ENCODE results near the gene TSPAN17.

Gene TSPAN17

GRCh38 chr5:176660860-176661641, 13.8 kb downstream of the TSPAN17 start:
- Histone ChIP-seq H3K27ac (ENCODE audit: low read depth, low read length, poor library complexity, severe bottlenecking) (no peak overlapping the region), H3K9me3 (ENCODE audit: low read length) (no peaks in the 10 kb centered on the region), H3K9ac (ENCODE audit: low read length) (no peak overlapping the region), H3K27me3 (ENCODE audit: insufficient read depth, low read length) (peaks cover 3% of the 10 kb centered on the region; the same call in 1 of the 2 replicates), H3K4me3 (ENCODE audit: low read depth, low read length, poor library complexity, severe bottlenecking) (no peak overlapping the region), H3K36me3 (ENCODE audit: insufficient read depth, low read length) (no peaks in the 10 kb centered on the region), H3K4me1 (ENCODE audit: insufficient read depth, low read length, severe bottlenecking) (no peaks in the 10 kb centered on the region), H3F3A (ENCODE audit: insufficient read depth, low read length) (no peaks in the 10 kb centered on the region), H3K4me2 (ENCODE audit: low read length) (no peak overlapping the region), H2AFZ (ENCODE audit: low read length) (no peak overlapping the region), H3K9me2 (ENCODE audit: low read depth, low read length) (no peaks in the 10 kb centered on the region), H4K20me1 (ENCODE audit: insufficient read depth, low read length) (no peaks in the 10 kb centered on the region), H3K79me2 (ENCODE audit: insufficient read depth, low read length) (no peaks in the 10 kb centered on the region)
- TF ChIP-seq EZH2 (IDR thresholded peaks at IDR 0.05; ENCODE audit: borderline replicate concordance, low read length) (no peak), CTCF (IDR thresholded peaks at IDR 0.05; ENCODE audit: low read length) (peak; percentile 94)

GRCh38 chr5:176661676-176662075, 14.4 kb downstream of the TSPAN17 start:
- no peaks in the 10 kb centered on the region for H3K9me2 ChIP-seq (ENCODE audit: low read depth, low read length)
- H3K9ac ChIP-seq (ENCODE audit: low read length): no peak overlapping the region
- H3K27me3 ChIP-seq (ENCODE audit: insufficient read depth, low read length): peaks cover 3% of the 10 kb centered on the region; the same call in 1 of the 2 replicates
- H3K9me3 ChIP-seq (ENCODE audit: low read length): no peaks in the 10 kb centered on the region
- H4K20me1 ChIP-seq (ENCODE audit: insufficient read depth, low read length): no peaks in the 10 kb centered on the region
- no peak overlapping the region for H3K4me2 ChIP-seq (ENCODE audit: low read length)
- H3K4me3 ChIP-seq (ENCODE audit: low read depth, low read length, poor library complexity, severe bottlenecking): no peak overlapping the region
- H3K27ac ChIP-seq (ENCODE audit: low read depth, low read length, poor library complexity, severe bottlenecking): no peak overlapping the region
- TF ChIP-seq EZH2 (IDR thresholded peaks at IDR 0.05; ENCODE audit: borderline replicate concordance, low read length): no peak
- TF ChIP-seq CTCF (IDR thresholded peaks at IDR 0.05; ENCODE audit: low read length): no peak
- no peaks in the 10 kb centered on the region for H3K4me1 ChIP-seq (ENCODE audit: insufficient read depth, low read length, severe bottlenecking)
- H3K79me2 ChIP-seq (ENCODE audit: insufficient read depth, low read length): no peaks in the 10 kb centered on the region
- H3F3A ChIP-seq (ENCODE audit: insufficient read depth, low read length): no peaks in the 10 kb centered on the region
- H3K36me3 ChIP-seq (ENCODE audit: insufficient read depth, low read length): no peaks in the 10 kb centered on the region
- no peak overlapping the region for H2AFZ ChIP-seq (ENCODE audit: low read length)

- no peak overlapping the region for H3K4me3 ChIP-seq (ENCODE audit: low read depth, low read length, poor library complexity, severe bottlenecking)
- peaks cover 3% of the 10 kb centered on the region; the same call in 1 of the 2 replicates for H3K27me3 ChIP-seq (ENCODE audit: insufficient read depth, low read length)
- TF ChIP-seq CTCF (IDR thresholded peaks at IDR 0.05; ENCODE audit: low read length): no peak
- H3F3A ChIP-seq (ENCODE audit: insufficient read depth, low read length): no peaks in the 10 kb centered on the region
- no peaks in the 10 kb centered on the region for H3K9me2 ChIP-seq (ENCODE audit: low read depth, low read length)
- H3K27ac ChIP-seq (ENCODE audit: low read depth, low read length, poor library complexity, severe bottlenecking): no peak overlapping the region
- no peaks in the 10 kb centered on the region for H3K4me1 ChIP-seq (ENCODE audit: insufficient read depth, low read length, severe bottlenecking)
- no peak overlapping the region for H3K4me2 ChIP-seq (ENCODE audit: low read length)
- H3K9ac ChIP-seq (ENCODE audit: low read length): no peak overlapping the region
- H3K79me2 ChIP-seq (ENCODE audit: insufficient read depth, low read length): no peaks in the 10 kb centered on the region
- no peak overlapping the region for H2AFZ ChIP-seq (ENCODE audit: low read length)
- H3K9me3 ChIP-seq (ENCODE audit: low read length): no peaks in the 10 kb centered on the region
- H3K36me3 ChIP-seq (ENCODE audit: insufficient read depth, low read length): no peaks in the 10 kb centered on the region
- H4K20me1 ChIP-seq (ENCODE audit: insufficient read depth, low read length): no peaks in the 10 kb centered on the region
Observed at GRCh38 chr5:176662371-176663333, 15.4 kb downstream of the TSPAN17 start.

Measured in OCI-LY1 (cell line).